GM12878 (cell line): ENCODE results near the gene DAPK2. TPM values are rescaled to one million over a fixed set of nuclear protein-coding genes. Genes with fewer than 3 reads are reported as not detected.

Source experiments
- CBX5 ChIP-seq: sonication (generic); IDR thresholded peaks from 2 replicates; pipeline ENCODE4 v1.6.1; 2016; ENCODE audit warnings: low read depth, moderate library complexity, mild to moderate bottlenecking, inconsistent platforms
- DPF2 ChIP-seq: fragments of 450-650 bp; IDR thresholded peaks from 2 replicates; pipeline ENCODE4 v1.6.1; 2017; ENCODE audit warnings: mild to moderate bottlenecking
- GABPA ChIP-seq: IDR thresholded peaks from 2 replicates; pipeline ENCODE4 v1.6.1; 2014; ENCODE audit warnings: antibody characterized with exemption, low read depth, mild to moderate bottlenecking, inconsistent platforms
- MTA2 ChIP-seq: fragments of 450-650 bp; IDR thresholded peaks from 2 replicates; pipeline ENCODE4 v1.6.1; 2016; ENCODE audit warnings: low read depth, mild to moderate bottlenecking, moderate library complexity
- POLR2AphosphoS2 ChIP-seq: IDR thresholded peaks from 2 replicates; pipeline ENCODE4 v1.6.1; 2011; ENCODE audit warnings: low read depth, mild to moderate bottlenecking, low read length, improper control_type of control experiment, moderate library complexity
- RAD21 ChIP-seq: IDR thresholded peaks from 2 replicates; pipeline ENCODE4 v1.6.1; 2011; ENCODE audit warnings: mild to moderate bottlenecking, low read depth, low read length, moderate library complexity; ENCODE audit not compliant: insufficient read depth
- SIX5 ChIP-seq: IDR thresholded peaks from 2 replicates; pipeline ENCODE4 v1.6.1; 2011; ENCODE audit warnings: mild to moderate bottlenecking, low read depth, low read length, moderate library complexity; ENCODE audit not compliant: severe bottlenecking
- SMC3 ChIP-seq: IDR thresholded peaks from 2 replicates; pipeline ENCODE4 v1.6.1; 2011; ENCODE audit warnings: low read length, improper control_type of control experiment, borderline replicate concordance
- ZZZ3 ChIP-seq: IDR thresholded peaks from 2 replicates; pipeline ENCODE4 v1.6.1; 2011; ENCODE audit warnings: low read depth; ENCODE audit not compliant: control insufficient read depth, insufficient read length
- polyA plus RNA-seq, 11 experiments: library from polyadenylated mRNA; depleted of rRNA in 4 of 11; unstranded in 6 of 11; stranded (reverse) in 5 of 11; fragments of >200 nt; fragmentation: Nextera tagmentation in 4 of 11; fragmentation: Illumina TruSeq in 1 of 11; extraction: Ambion mirVana in 4 of 11; extraction: Trizol in 1 of 11; gene quantifications; 1 replicate in 1 of 11; 2 replicates in 10 of 11; pipeline versions ENCODE4 v1.2.1 to v1.2.3, GENCODE V29; 2011 to 2016; ENCODE audit warnings: inconsistent platforms in 2 of 11, missing spikeins in 2 of 11, low read depth in 1 of 11
- total RNA-seq, 4 experiments: library from RNA; depleted of rRNA in 3 of 4; stranded (reverse); fragments of >200 nt in 3 of 4; fragmentation: Illumina TruSeq in 1 of 4; extraction: Trizol in 1 of 4; gene quantifications; 2 replicates each; pipeline versions ENCODE4 v1.2.1 to v1.2.3, GENCODE V29; 2013 to 2021
- TF ChIP-seq, protein P1 (sequence below): IDR thresholded peaks from 2 replicates; pipeline ENCODE4 v1.6.1; 2012; ENCODE audit warnings: mild to moderate bottlenecking, low read depth, low read length
- TF ChIP-seq, protein P2 (sequence below): IDR thresholded peaks from 2 replicates; pipeline ENCODE4 v1.6.1; 2011; ENCODE audit warnings: low read depth, low read length, improper control_type of control experiment, borderline replicate concordance
- TF ChIP-seq, protein P3 (sequence below): fragments of 450-650 bp; IDR thresholded peaks from 2 replicates; pipeline ENCODE4 v1.6.1; 2017; ENCODE audit warnings: mild to moderate bottlenecking, moderate library complexity
- TF ChIP-seq, protein P4 (sequence below): IDR thresholded peaks from 2 replicates; pipeline ENCODE4 v1.6.1; 2012; ENCODE audit warnings: low read depth, low read length, improper control_type of control experiment
- TF ChIP-seq, protein P5 (sequence below): fragments of 450-650 bp; IDR thresholded peaks from 2 replicates; pipeline ENCODE4 v1.6.1; 2018; ENCODE audit warnings: mild to moderate bottlenecking, low read depth, moderate library complexity; ENCODE audit not compliant: partially characterized antibody

Gene DAPK2
- total and polyA plus RNA-seq, 10 of the 15 experiments (the other 5 are each of a cell fraction or from before 2014, with no cell fraction given), result 0.69 to 8.4 (median 4.1) TPM

DNA sequence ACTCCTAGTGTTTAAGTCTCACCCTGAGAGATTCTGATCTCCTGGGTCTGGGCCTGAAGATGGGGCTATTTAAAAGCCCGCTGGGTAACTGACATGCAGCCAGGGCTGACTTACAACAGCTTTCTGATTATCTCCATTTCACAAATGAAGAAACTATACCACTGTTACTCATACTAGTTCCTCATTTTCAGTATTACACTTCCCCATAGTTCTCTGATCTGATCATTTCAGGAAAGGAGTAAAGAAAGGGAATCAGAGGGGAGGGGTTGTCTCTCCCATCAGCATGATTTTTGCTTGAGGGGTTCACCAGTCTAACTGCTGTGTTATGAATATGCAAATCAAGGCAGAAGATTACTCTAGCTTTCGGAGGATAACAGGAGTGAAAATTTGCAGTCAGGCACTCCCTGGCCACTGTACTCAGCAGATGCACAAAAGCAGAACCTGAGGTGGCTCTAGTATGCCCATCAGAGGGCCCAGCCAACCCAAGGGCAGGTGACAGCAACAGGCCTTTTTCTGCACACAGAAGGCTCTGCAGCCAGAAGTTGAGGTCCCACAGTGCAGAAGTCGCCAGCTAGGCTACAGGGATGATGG is 59.4 kb downstream of the DAPK2 start (continued):
- TF ChIP-seq, protein P1, sequence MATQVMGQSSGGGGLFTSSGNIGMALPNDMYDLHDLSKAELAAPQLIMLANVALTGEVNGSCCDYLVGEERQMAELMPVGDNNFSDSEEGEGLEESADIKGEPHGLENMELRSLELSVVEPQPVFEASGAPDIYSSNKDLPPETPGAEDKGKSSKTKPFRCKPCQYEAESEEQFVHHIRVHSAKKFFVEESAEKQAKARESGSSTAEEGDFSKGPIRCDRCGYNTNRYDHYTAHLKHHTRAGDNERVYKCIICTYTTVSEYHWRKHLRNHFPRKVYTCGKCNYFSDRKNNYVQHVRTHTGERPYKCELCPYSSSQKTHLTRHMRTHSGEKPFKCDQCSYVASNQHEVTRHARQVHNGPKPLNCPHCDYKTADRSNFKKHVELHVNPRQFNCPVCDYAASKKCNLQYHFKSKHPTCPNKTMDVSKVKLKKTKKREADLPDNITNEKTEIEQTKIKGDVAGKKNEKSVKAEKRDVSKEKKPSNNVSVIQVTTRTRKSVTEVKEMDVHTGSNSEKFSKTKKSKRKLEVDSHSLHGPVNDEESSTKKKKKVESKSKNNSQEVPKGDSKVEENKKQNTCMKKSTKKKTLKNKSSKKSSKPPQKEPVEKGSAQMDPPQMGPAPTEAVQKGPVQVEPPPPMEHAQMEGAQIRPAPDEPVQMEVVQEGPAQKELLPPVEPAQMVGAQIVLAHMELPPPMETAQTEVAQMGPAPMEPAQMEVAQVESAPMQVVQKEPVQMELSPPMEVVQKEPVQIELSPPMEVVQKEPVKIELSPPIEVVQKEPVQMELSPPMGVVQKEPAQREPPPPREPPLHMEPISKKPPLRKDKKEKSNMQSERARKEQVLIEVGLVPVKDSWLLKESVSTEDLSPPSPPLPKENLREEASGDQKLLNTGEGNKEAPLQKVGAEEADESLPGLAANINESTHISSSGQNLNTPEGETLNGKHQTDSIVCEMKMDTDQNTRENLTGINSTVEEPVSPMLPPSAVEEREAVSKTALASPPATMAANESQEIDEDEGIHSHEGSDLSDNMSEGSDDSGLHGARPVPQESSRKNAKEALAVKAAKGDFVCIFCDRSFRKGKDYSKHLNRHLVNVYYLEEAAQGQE, result no peak
- no peak for TF ChIP-seq CBX5
- TF ChIP-seq, protein P2, sequence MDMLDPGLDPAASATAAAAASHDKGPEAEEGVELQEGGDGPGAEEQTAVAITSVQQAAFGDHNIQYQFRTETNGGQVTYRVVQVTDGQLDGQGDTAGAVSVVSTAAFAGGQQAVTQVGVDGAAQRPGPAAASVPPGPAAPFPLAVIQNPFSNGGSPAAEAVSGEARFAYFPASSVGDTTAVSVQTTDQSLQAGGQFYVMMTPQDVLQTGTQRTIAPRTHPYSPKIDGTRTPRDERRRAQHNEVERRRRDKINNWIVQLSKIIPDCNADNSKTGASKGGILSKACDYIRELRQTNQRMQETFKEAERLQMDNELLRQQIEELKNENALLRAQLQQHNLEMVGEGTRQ, result no peak
- TF ChIP-seq, protein P3, sequence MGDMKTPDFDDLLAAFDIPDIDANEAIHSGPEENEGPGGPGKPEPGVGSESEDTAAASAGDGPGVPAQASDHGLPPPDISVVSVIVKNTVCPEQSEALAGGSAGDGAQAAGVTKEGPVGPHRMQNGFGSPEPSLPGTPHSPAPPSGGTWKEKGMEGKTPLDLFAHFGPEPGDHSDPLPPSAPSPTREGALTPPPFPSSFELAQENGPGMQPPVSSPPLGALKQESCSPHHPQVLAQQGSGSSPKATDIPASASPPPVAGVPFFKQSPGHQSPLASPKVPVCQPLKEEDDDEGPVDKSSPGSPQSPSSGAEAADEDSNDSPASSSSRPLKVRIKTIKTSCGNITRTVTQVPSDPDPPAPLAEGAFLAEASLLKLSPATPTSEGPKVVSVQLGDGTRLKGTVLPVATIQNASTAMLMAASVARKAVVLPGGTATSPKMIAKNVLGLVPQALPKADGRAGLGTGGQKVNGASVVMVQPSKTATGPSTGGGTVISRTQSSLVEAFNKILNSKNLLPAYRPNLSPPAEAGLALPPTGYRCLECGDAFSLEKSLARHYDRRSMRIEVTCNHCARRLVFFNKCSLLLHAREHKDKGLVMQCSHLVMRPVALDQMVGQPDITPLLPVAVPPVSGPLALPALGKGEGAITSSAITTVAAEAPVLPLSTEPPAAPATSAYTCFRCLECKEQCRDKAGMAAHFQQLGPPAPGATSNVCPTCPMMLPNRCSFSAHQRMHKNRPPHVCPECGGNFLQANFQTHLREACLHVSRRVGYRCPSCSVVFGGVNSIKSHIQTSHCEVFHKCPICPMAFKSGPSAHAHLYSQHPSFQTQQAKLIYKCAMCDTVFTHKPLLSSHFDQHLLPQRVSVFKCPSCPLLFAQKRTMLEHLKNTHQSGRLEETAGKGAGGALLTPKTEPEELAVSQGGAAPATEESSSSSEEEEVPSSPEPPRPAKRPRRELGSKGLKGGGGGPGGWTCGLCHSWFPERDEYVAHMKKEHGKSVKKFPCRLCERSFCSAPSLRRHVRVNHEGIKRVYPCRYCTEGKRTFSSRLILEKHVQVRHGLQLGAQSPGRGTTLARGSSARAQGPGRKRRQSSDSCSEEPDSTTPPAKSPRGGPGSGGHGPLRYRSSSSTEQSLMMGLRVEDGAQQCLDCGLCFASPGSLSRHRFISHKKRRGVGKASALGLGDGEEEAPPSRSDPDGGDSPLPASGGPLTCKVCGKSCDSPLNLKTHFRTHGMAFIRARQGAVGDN, result no peak
- TF ChIP-seq, protein P4, sequence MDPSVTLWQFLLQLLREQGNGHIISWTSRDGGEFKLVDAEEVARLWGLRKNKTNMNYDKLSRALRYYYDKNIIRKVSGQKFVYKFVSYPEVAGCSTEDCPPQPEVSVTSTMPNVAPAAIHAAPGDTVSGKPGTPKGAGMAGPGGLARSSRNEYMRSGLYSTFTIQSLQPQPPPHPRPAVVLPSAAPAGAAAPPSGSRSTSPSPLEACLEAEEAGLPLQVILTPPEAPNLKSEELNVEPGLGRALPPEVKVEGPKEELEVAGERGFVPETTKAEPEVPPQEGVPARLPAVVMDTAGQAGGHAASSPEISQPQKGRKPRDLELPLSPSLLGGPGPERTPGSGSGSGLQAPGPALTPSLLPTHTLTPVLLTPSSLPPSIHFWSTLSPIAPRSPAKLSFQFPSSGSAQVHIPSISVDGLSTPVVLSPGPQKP, result no peak
- no peak for TF ChIP-seq ZZZ3
- no peak for TF ChIP-seq POLR2AphosphoS2
- peak; percentile 5; the same call in 1 of the 2 replicates for TF ChIP-seq SMC3
- TF ChIP-seq RAD21, result peak; percentile 52
- no peak for TF ChIP-seq SIX5
- peak; percentile 77 for TF ChIP-seq MTA2
- TF ChIP-seq GABPA, result no peak; the same call in 1 of the 2 replicates
- peak; percentile 83 for TF ChIP-seq DPF2
- TF ChIP-seq, protein P5, sequence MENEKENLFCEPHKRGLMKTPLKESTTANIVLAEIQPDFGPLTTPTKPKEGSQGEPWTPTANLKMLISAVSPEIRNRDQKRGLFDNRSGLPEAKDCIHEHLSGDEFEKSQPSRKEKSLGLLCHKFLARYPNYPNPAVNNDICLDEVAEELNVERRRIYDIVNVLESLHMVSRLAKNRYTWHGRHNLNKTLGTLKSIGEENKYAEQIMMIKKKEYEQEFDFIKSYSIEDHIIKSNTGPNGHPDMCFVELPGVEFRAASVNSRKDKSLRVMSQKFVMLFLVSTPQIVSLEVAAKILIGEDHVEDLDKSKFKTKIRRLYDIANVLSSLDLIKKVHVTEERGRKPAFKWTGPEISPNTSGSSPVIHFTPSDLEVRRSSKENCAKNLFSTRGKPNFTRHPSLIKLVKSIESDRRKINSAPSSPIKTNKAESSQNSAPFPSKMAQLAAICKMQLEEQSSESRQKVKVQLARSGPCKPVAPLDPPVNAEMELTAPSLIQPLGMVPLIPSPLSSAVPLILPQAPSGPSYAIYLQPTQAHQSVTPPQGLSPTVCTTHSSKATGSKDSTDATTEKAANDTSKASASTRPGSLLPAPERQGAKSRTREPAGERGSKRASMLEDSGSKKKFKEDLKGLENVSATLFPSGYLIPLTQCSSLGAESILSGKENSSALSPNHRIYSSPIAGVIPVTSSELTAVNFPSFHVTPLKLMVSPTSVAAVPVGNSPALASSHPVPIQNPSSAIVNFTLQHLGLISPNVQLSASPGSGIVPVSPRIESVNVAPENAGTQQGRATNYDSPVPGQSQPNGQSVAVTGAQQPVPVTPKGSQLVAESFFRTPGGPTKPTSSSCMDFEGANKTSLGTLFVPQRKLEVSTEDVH, result no peak
